ENCODE measurements around the gene CPT1A. TPM values are rescaled to one million over a fixed set of nuclear protein-coding genes. Genes with fewer than 3 reads are reported as not detected.

Gene CPT1A
- polyA plus RNA-seq, 1 of the 3 experiments (the other 2 are of a cell fraction) = 31.2 TPM

DNA sequence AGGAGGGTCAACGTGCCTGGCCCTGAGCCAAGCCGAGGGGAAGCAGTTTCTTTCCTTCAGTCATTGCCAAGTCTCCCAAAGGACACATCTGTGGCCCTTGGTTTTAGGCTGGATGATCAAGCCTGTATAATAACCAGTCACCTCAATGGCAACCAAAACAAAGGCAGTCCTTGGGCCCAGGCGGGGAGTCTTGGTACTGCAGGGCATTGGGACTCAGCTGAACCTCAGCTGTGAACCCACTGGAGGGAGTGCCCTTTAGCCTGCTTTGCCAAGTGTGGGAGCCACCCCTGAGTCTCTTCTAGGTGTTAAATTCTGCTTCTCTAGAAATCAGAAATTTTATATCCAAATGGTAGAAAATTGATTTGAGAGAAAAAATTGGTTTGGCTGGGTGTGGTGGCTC, 36.9 kb downstream of the CPT1A start (continued):
- TF ChIP-seq EZH2phosphoT487 (IDR thresholded peaks at IDR 0.05; ENCODE audit: borderline replicate concordance, low read depth) (no peak), GATA2 (CRISPR knock-in tag; IDR thresholded peaks at IDR 0.05) (no peak), SIN3A (IDR thresholded peaks at IDR 0.05; ENCODE audit: borderline replicate concordance, low read depth, low read length) (no peak), CTCF (IDR thresholded peaks at IDR 0.05) (no peak)

GRCh38 chr11:68803766-68804165, 38.0 kb downstream of the CPT1A start:
- Histone ChIP-seq H3F3A (replicated peaks; ENCODE audit: insufficient read depth) (peaks cover 8% of the 10 kb centered on the region), H3K4me1 (ENCODE audit: control insufficient read depth in 1 of 2, insufficient read depth in 2 of 2, low read depth in 1 of 2, low read length in 1 of 2) (peaks cover 0 to 6% of the 10 kb centered on the region in 2 experiments; a peak in 1 of 4 replicates), H4K20me1 (ENCODE audit: insufficient read depth) (peaks cover 3% of the 10 kb centered on the region; the same call in 1 of the 2 replicates), H3K4me3 (ENCODE audit: low read depth in 2 of 2, low read length in 1 of 2) (no peak overlapping the region), H3K79me2 (ENCODE audit: insufficient read depth) (peaks cover 8% of the 10 kb centered on the region; the same call in 1 of the 2 replicates), H3K36me3 (replicated peaks in 1 of 2; ENCODE audit: control insufficient read depth in 1 of 2, insufficient read depth in 2 of 2, low read length in 1 of 2) (peaks cover 6 to 42% of the 10 kb centered on the region in 2 experiments), H3K27me3 (ENCODE audit: insufficient read depth) (no peaks in the 10 kb centered on the region), H3K9me2 (no peaks in the 10 kb centered on the region), H2AFZ (ENCODE audit: low read depth) (no peak overlapping the region), H3K4me2 (no peak overlapping the region), H3K9ac (no peak overlapping the region), H3K9me3 (no peaks in the 10 kb centered on the region), H3K27ac (ENCODE audit: low read depth in 2 of 2, low read length in 1 of 2) (no peak overlapping the region)
- 87% methylated on average over 7 of the region's 8 CpGs for WGBS (ENCODE audit: low lambda C conversion rate)
- ChIA-PET POLR2A (no interaction called here), CTCF (interaction anchor here (1.0 kb wide), 1 partner anchor 9 kb away, joined by 3 read pairs; no protein-coding TSS in a partner anchor)
- DNase-seq = no peak
- TF ChIP-seq YY1 (IDR thresholded peaks at IDR 0.05; ENCODE audit: low read depth) (no peak), MXI1 (IDR thresholded peaks at IDR 0.05; ENCODE audit: low read depth, low read length) (no peak), FOXJ3 (CRISPR knock-in tag; IDR thresholded peaks at IDR 0.05) (no peak), RFX5 (IDR thresholded peaks at IDR 0.05; ENCODE audit: low read length) (no peak), SIN3A (IDR thresholded peaks at IDR 0.05; ENCODE audit: borderline replicate concordance, low read depth, low read length) (no peak), SMC3 (IDR thresholded peaks at IDR 0.05; ENCODE audit: low read depth, low read length) (no peak), CHD2 (IDR thresholded peaks at IDR 0.05; ENCODE audit: low read length, partially characterized antibody) (no peak), USF1 (IDR thresholded peaks at IDR 0.05; ENCODE audit: borderline replicate concordance, low read depth) (no peak)
- TF ChIP-seq, protein P1, sequence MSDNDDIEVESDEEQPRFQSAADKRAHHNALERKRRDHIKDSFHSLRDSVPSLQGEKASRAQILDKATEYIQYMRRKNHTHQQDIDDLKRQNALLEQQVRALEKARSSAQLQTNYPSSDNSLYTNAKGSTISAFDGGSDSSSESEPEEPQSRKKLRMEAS (IDR thresholded peaks at IDR 0.05; ENCODE audit: low read depth) = no peak

All from SK-N-SH (cell line).